ENCODE results near the gene HES7.
A peak's percentile ranks its signal among the peaks of the same experiment; 100 is the strongest.

HES7 gene

GRCh38 chr17:8155231-8155995 is 31.5 kb upstream of the HES7 start:
- DNase-seq: no peak

GRCh38 chr17:8154608-8155155 is 30.8 kb upstream of the HES7 start:
- DNase-seq: no peak

- peak; percentile 69 for DNase-seq
Measured at GRCh38 chr17:8153957-8154607, 30.2 kb upstream of the HES7 start.

- DNase-seq: no peak
Measured at GRCh38 chr17:8153525-8153956, 29.6 kb upstream of the HES7 start.

GRCh38 chr17:8153031-8153451 is 29.1 kb upstream of the HES7 start:
- DNase-seq: no peak

- DNase-seq: peak; percentile 81
Measured at GRCh38 chr17:8152112-8152775, 28.3 kb upstream of the HES7 start, which contains the start of gene PER1. Gene PER1, minus strand, starts transcription at chr17:8152404. Its CDS starts 1,698 bp downstream, at chr17:8150706.

GRCh38 chr17:8151641-8152111 is 27.8 kb upstream of the HES7 start:
- DNase-seq: peak; percentile 19

- DNase-seq: peak; percentile 47
Measured at GRCh38 chr17:8151120-8151640, 27.3 kb upstream of the HES7 start.

- DNase-seq: no peak
Measured at GRCh38 chr17:8150194-8151119, 26.6 kb upstream of the HES7 start.

- no peak for DNase-seq
Measured at GRCh38 chr17:8149419-8150193, 25.7 kb upstream of the HES7 start.

GRCh38 chr17:8148560-8148959 is 24.7 kb upstream of the HES7 start:
- DNase-seq: no peak

- no peak for DNase-seq
Measured at GRCh38 chr17:8147805-8148404, 24.0 kb upstream of the HES7 start.

- DNase-seq: no peak
Measured at GRCh38 chr17:8147141-8147804, 23.4 kb upstream of the HES7 start.

GRCh38 chr17:8146381-8147140 is 22.7 kb upstream of the HES7 start:
- no peak for DNase-seq

- no peak for DNase-seq
Measured at GRCh38 chr17:8145811-8146210, 21.9 kb upstream of the HES7 start.

GRCh38 chr17:8144401-8145231 is 20.7 kb upstream of the HES7 start:
- DNase-seq: no peak

GRCh38 chr17:8143581-8144400 is 19.9 kb upstream of the HES7 start:
- DNase-seq: no peak
